Breast epithelium (tissue), 4 donors: ENCODE results near the gene MS4A13. TPM values are rescaled to one million over a fixed set of nuclear protein-coding genes. Genes with fewer than 3 reads are reported as not detected.
"Not testable (repeated sequence)": the region's sequence is repeated elsewhere in the genome, so short reads cannot be mapped to it uniquely, and the experiment has no call there.

Source experiments
- DNase-seq, 2 donors: peaks; one replicate each; pipeline ENCODE4 v3.0.0-alpha.2; 2019; ENCODE audit warnings: low spot score in 2 of 2
- H3K27ac ChIP-seq, 2 donors: fragments of 200-600 bp; sonication (generic) in 1 of 2; one replicate each; pipeline ENCODE4 v1.5.1; 2016 to 2019; ENCODE audit warnings: mild to moderate bottlenecking in 1 of 2
- H3K27me3 ChIP-seq, 2 donors: fragments of 200-600 bp; sonication (generic) in 1 of 2; one replicate each; pipeline versions ENCODE4 v1.5.1 to v1.6.0; 2017 to 2019; ENCODE audit warnings: control low read depth in 1 of 2, mild to moderate bottlenecking in 1 of 2
- H3K36me3 ChIP-seq: fragments of 200-600 bp; one replicate; pipeline ENCODE4 v1.5.1; 2019
- H3K4me1 ChIP-seq, 2 donors: fragments of 200-600 bp; sonication (generic); one replicate each; pipeline ENCODE4 v1.5.1; 2016 to 2019; ENCODE audit warnings: control low read depth in 1 of 2
- H3K4me3 ChIP-seq, 3 donors: fragments of 200-600 bp; sonication (generic); 1 replicate in 2 of 3; 2 replicates in 1 of 3; pipeline ENCODE4 v1.5.1; 2016 to 2019; ENCODE audit warnings: mild to moderate bottlenecking in 3 of 3, moderate library complexity in 2 of 3
- H3K9me3 ChIP-seq, 2 donors: fragments of 200-600 bp; sonication (generic) in 1 of 2; one replicate each; pipeline ENCODE4 v1.5.1; 2016 to 2019; ENCODE audit warnings: control low read depth in 1 of 2
- CTCF ChIP-seq, 3 donors: fragments of 450-650 bp; IDR thresholded peaks; one replicate each; pipeline ENCODE4 v1.5.1; 2016 to 2017; ENCODE audit warnings: antibody characterized with exemption in 3 of 3, mild to moderate bottlenecking in 3 of 3, moderate library complexity in 3 of 3
- POLR2A ChIP-seq: fragments of 450-650 bp; IDR thresholded peaks from one replicate; pipeline ENCODE4 v1.6.1; 2016; ENCODE audit warnings: antibody characterized with exemption, mild to moderate bottlenecking, moderate library complexity
- POLR2AphosphoS5 ChIP-seq, 3 donors: sonication (generic); formaldehyde crosslinking; IDR thresholded peaks; one replicate each; pipeline ENCODE4 v1.6.1; 2017; ENCODE audit warnings: antibody characterized with exemption in 3 of 3
- intact Hi-C: fragments of 100-400 bp; cut with DNase I; formaldehyde crosslinking; loops from one replicate; pipeline ENCODE4 v1.15.1; 2023; ENCODE audit warnings: low total_unique reads
- total RNA-seq, 3 donors: library from RNA; depleted of rRNA; stranded (reverse); fragments of >200 nt; gene quantifications; one replicate each; pipeline ENCODE4 v1.1.0, GENCODE V29; 2016

MS4A13 gene
- total RNA-seq, 3 donors from 2014 or later, result not detected

GRCh38 chr11:60500276-60500910, 14.8 kb upstream of the MS4A13 start:
- H3K36me3 ChIP-seq, result no peaks in the 10 kb centered on the region
- H3K9me3 ChIP-seq, result no peaks in the 10 kb centered on the region
- no peaks in the 10 kb centered on the region for H3K27me3 ChIP-seq
- no peak overlapping the region for H3K4me3 ChIP-seq
- no peak for DNase-seq
- intact Hi-C loops, result no loop called here
- no peak overlapping the region for H3K27ac ChIP-seq
- no peaks in the 10 kb centered on the region for H3K4me1 ChIP-seq
- TF ChIP-seq POLR2A (no peak), CTCF (IDR thresholded peaks at IDR 0.05) (no peak), POLR2AphosphoS5 (IDR thresholded peaks at IDR 0.05) (no peak)

GRCh38 chr11:60502221-60502775, 12.9 kb upstream of the MS4A13 start:
- H3K27me3 ChIP-seq, result no peaks in the 10 kb centered on the region
- H3K9me3 ChIP-seq, result no peaks in the 10 kb centered on the region
- intact Hi-C loops, result no loop called here
- no peak overlapping the region for H3K27ac ChIP-seq
- H3K4me3 ChIP-seq, result no peak overlapping the region
- no peaks in the 10 kb centered on the region for H3K4me1 ChIP-seq
- DNase-seq, result no peak
- TF ChIP-seq POLR2A, result no peak
- TF ChIP-seq POLR2AphosphoS5 (IDR thresholded peaks at IDR 0.05), result no peak
- TF ChIP-seq CTCF (IDR thresholded peaks at IDR 0.05), result no peak
- H3K36me3 ChIP-seq, result no peaks in the 10 kb centered on the region

- Histone ChIP-seq H3K9me3 (no peaks in the 10 kb centered on the region), H3K36me3 (no peaks in the 10 kb centered on the region)
- intact Hi-C loops, result no loop called here
Observed at GRCh38 chr11:60504219-60504905, 10.8 kb upstream of the MS4A13 start.

GRCh38 chr11:60509609-60510008, 5.6 kb upstream of the MS4A13 start:
- H3K9me3 ChIP-seq, H3K4me1 ChIP-seq, H3K27ac ChIP-seq, H3K36me3 ChIP-seq, intact Hi-C loops, DNase-seq, H3K27me3 ChIP-seq, H3K4me3 ChIP-seq: not testable (repeated sequence)

More at GRCh38 chr11:60504219-60504905, 10.8 kb upstream of the MS4A13 start:
- Histone ChIP-seq H3K27me3 (no peaks in the 10 kb centered on the region), H3K27ac (no peak overlapping the region), H3K4me3 (no peak overlapping the region), H3K4me1 (no peaks in the 10 kb centered on the region)
- DNase-seq, result no peak
- TF ChIP-seq CTCF (IDR thresholded peaks at IDR 0.05) (no peak), POLR2AphosphoS5 (IDR thresholded peaks at IDR 0.05) (no peak), POLR2A (no peak)

GRCh38 chr11:60510209-60510608, 5.0 kb upstream of the MS4A13 start:
- H3K36me3 ChIP-seq, H3K4me1 ChIP-seq, H3K9me3 ChIP-seq, intact Hi-C loops, DNase-seq, H3K4me3 ChIP-seq, H3K27ac ChIP-seq, H3K27me3 ChIP-seq: not testable (repeated sequence)

- DNase-seq, result no peak
- Histone ChIP-seq H3K36me3 (no peaks in the 10 kb centered on the region), H3K27me3 (no peaks in the 10 kb centered on the region), H3K4me3 (no peak overlapping the region), H3K27ac (no peak overlapping the region), H3K4me1 (no peaks in the 10 kb centered on the region), H3K9me3 (no peaks in the 10 kb centered on the region)
- intact Hi-C loops, result no loop called here
- no peak for TF ChIP-seq POLR2AphosphoS5 (IDR thresholded peaks at IDR 0.05)
- no peak for TF ChIP-seq POLR2A
- TF ChIP-seq CTCF (IDR thresholded peaks at IDR 0.05), result no peak
Observed at GRCh38 chr11:60511393-60511792, 3.8 kb upstream of the MS4A13 start.
